Subcutaneous adipose tissue (tissue), 4 donors: ENCODE data around the gene ELP5. TPM values are rescaled to one million over a fixed set of nuclear protein-coding genes. Genes with fewer than 3 reads are reported as not detected.

Experiments
- total RNA-seq, 4 donors: library from RNA; depleted of rRNA; stranded (reverse); fragments of >200 nt; gene quantifications; one replicate each; pipeline ENCODE4 v1.1.0, GENCODE V29; 2016
- TF ChIP-seq, protein P1 (sequence below): fragments of 450-650 bp; IDR thresholded peaks from one replicate; pipeline ENCODE4 v1.5.1; 2016; ENCODE audit warnings: low read depth, mild to moderate bottlenecking, control low read depth, antibody characterized with exemption, moderate library complexity

ELP5 gene
- total RNA-seq, 4 donors from 2014 or later = 20.7 to 43.4 (median 25.3) TPM

DNA sequence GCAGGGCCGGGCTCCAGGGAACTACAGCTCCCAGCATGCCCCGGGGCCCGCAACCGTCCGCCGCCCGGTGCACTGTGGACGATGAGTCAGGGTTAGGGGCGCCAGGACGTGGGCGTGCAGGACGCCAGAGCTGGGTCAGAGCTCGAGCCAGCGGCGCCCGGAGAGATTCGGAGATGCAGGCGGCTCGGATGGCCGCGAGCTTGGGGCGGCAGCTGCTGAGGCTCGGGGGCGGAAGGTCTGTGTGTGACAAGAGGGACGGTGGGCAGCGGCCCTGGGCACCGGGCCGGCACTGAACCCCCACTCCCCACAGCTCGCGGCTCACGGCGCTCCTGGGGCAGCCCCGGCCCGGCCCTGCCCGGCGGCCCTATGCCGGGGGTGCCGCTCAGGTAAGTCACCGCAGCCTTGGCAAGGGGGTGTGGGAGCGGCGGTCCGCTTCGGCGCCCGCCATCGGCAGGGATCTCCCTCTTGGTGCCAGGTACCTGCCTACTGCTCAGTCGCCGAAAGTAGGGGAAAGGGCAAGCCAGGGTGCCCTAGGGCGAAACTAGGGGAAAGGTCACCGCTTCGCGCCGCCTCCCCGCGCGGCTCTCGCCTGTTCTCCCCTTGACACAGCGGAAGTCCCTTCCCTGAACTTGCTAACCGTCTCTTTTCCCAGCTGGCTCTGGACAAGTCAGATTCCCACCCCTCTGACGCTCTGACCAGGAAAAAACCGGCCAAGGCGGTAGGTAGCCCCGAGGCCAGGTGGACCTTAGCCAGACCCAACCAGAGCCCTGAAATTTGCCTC lies 32.0 kb upstream of the ELP5 start, which contains the start of the genes ACADVL and DLG4:
Gene ACADVL, plus strand, starts transcription at position 127 of the 781 bp plus-strand sequence. Its CDS starts 47 bp downstream, at position 174.
Gene DLG4, minus strand, starts transcription at position 25 of the 781 bp plus-strand sequence.
- TF ChIP-seq, protein P1, sequence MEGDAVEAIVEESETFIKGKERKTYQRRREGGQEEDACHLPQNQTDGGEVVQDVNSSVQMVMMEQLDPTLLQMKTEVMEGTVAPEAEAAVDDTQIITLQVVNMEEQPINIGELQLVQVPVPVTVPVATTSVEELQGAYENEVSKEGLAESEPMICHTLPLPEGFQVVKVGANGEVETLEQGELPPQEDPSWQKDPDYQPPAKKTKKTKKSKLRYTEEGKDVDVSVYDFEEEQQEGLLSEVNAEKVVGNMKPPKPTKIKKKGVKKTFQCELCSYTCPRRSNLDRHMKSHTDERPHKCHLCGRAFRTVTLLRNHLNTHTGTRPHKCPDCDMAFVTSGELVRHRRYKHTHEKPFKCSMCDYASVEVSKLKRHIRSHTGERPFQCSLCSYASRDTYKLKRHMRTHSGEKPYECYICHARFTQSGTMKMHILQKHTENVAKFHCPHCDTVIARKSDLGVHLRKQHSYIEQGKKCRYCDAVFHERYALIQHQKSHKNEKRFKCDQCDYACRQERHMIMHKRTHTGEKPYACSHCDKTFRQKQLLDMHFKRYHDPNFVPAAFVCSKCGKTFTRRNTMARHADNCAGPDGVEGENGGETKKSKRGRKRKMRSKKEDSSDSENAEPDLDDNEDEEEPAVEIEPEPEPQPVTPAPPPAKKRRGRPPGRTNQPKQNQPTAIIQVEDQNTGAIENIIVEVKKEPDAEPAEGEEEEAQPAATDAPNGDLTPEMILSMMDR = no peak

DNA sequence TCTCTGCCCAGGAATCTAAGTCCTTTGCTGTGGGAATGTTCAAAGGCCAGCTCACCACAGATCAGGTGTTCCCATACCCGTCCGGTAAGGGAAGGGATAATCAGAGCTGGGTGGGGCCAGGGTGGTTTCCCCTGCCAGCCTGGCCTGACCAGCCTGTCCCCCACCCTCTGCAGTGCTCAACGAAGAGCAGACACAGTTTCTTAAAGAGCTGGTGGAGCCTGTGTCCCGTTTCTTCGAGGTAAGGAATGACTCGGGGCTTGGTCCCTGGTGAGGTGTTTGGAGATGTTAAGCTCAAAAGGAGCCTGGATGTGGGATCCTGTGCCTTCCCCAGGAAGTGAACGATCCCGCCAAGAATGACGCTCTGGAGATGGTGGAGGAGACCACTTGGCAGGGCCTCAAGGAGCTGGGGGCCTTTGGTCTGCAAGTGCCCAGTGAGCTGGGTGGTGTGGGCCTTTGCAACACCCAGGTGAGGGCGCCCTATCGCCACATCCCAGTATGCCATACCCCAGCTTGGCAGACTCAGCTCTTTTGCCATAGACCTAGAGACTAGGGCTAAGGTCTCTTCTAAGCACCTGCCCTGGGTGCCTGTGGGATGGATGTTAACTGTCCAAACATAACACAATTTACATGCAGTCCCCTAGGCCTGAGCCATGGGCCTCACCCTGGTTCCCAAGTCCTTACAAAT lies 31.3 kb upstream of the ELP5 start:
- TF ChIP-seq, protein P1 = no peak

DNA sequence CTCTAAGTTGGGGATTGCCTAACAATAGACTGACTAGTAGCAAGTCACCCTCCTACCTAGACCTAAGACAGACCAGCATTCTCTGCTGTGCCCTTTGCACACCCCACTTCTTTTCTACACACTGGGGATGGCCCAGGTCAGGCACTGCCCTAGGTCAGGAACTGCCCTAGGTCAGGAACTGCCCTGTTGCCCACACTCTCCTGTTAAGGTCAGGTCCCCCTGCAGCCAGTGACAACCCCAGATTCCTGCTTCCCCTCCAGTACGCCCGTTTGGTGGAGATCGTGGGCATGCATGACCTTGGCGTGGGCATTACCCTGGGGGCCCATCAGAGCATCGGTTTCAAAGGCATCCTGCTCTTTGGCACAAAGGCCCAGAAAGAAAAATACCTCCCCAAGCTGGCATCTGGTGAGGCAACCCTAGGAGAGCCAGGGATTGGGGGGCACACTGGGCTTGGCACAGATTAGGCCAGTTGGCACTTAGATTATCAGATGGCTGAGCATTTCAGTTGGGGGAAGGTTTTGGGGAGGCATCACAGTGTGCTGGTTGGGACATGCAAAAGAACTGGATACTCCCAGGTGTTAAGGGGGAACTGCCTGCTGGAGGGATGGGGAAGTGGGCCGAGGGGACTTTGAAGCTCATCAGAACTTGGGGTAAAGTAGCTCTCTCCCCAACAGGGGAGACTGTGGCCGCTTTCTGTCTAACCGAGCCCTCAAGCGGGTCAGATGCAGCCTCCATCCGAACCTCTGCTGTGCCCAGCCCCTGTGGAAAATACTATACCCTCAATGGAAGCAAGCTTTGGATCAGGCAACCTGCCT lies 30.5 kb upstream of the ELP5 start:
- TF ChIP-seq, protein P1 = no peak

DNA sequence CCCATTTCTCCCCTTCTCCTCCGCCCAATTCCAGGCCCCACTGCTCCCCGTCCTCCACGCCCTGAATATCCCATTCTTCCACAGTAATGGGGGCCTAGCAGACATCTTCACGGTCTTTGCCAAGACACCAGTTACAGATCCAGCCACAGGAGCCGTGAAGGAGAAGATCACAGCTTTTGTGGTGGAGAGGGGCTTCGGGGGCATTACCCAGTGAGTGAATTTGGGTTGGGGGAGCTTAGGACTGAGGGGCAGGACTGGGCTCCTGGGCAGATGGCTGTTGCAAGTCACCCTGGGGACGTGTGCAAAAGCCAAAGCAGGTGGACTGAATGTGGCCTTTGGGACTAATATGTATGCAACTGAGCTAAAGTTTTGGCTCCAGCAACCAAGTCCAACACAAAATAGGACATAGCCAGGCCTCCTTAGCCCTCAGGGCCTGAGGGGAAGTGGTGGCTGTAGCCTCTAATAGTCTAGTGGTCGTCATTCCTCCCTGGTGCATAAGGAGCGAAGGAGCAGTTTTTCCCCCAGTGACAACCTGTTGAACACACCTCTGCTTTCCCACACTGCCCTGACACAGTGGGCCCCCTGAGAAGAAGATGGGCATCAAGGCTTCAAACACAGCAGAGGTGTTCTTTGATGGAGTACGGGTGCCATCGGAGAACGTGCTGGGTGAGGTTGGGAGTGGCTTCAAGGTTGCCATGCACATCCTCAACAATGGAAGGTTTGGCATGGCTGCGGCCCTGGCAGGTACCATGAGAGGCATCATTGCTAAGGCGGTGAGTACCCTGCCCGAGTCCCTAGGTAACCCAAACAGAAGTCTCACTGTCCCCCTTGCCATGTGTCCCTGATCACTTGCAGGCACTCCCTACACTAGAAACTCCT lies 29.7 kb upstream of the ELP5 start:
- TF ChIP-seq, protein P1 = no peak

DNA sequence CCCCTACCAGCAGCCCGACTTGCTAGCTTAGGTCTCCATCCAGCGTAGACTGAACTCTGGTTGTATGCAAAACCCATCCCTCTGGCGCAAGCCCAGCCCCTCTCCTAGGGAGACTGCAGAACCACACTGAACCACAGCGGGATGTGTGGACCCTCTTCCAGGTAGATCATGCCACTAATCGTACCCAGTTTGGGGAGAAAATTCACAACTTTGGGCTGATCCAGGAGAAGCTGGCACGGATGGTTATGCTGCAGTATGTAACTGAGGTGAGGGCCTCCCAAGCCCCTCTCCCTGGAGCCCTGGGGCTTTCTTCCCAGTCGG lies 29.1 kb upstream of the ELP5 start:
- TF ChIP-seq, protein P1 = no peak

DNA sequence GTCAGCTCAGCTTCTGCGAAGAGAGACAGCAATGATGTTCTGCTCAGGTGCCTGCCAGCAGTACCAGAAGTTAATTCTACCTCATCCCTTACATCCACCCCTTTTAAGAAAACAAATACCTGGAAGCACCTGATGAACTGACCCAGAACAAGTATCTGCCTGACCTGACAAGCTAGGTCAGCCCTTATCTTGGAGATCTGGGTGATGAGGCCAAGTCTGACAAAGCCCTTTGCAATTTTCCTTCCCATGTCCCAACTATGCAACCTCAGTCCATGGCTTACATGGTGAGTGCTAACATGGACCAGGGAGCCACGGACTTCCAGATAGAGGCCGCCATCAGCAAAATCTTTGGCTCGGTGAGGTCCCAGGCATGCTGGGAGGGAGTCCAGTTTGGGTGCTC lies 28.6 kb upstream of the ELP5 start:
- TF ChIP-seq, protein P1 = no peak
